Right atrium auricular region (tissue), 2 donors: Measurements from ENCODE around the gene CKS1B. TPM values are rescaled to one million over a fixed set of nuclear protein-coding genes. Genes with fewer than 3 reads are reported as not detected.
A peak's percentile ranks its signal among the peaks of the same experiment; 100 is the strongest.

Experiments used
- DNase-seq: peaks from one replicate; pipeline ENCODE4 v3.0.0-alpha.2; 2019; ENCODE audit warnings: low spot score
- H3K27ac ChIP-seq, 2 donors: fragments of 200-600 bp; sonication (generic); 1 replicate in 1 of 2; 2 replicates in 1 of 2; pipeline ENCODE4 v1.5.1; 2016 to 2019
- H3K27me3 ChIP-seq, 2 donors: fragments of 200-600 bp; sonication (generic); one replicate each; pipeline versions ENCODE4 v1.5.1 to v1.6.0; 2017 to 2019
- H3K36me3 ChIP-seq: fragments of 200-600 bp; sonication (generic); one replicate; pipeline ENCODE4 v1.5.1; 2016
- H3K4me1 ChIP-seq, 2 donors: fragments of 200-600 bp; sonication (generic); one replicate each; pipeline versions ENCODE4 v1.5.1 to v1.6.0; 2017 to 2019
- H3K4me3 ChIP-seq, 2 donors: fragments of 200-600 bp; sonication (generic); 1 replicate in 1 of 2; 2 replicates in 1 of 2; pipeline ENCODE4 v1.5.1; 2017 to 2019; ENCODE audit warnings: mild to moderate bottlenecking in 1 of 2, moderate library complexity in 1 of 2
- H3K9me3 ChIP-seq, 2 donors: fragments of 200-600 bp; sonication (generic); one replicate each; pipeline ENCODE4 v1.5.1; 2019
- CTCF ChIP-seq, 2 donors: fragments of 200-600 bp; sonication (generic); IDR thresholded peaks; one replicate each; pipeline ENCODE4 v1.5.1; 2019; ENCODE audit warnings: antibody characterized with exemption in 2 of 2
- total RNA-seq, 2 donors: library from RNA; depleted of rRNA; stranded (reverse); fragments of >200 nt; gene quantifications; one replicate each; pipeline ENCODE4 v1.1.0, GENCODE V29; 2016

CKS1B gene
- total RNA-seq, 2 donors from 2014 or later, result 20.0 to 23.8 TPM

DNA sequence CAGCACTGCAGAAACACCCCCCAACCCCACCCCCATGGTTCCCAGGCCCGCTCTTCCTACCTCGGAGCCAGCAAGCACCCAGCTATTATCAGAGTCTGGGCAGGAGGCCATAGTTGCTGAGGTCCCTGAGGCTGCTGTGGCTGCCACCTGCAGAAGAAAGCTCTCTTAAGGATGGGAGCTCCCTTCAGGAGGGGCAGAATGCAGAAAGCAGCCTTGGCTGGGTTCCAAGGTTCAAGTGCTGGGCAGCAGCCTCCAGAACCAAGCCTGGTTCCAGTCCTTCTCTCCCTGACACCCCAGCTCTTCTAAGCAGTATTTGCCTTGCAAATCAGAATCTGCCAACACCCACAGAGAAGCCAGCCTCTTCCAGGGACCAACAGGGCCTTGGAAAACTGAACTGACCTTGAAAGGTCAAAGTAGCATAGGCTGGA, 20.9 kb upstream of the CKS1B start:
- peaks cover 0 to 47% of the 10 kb centered on the region in 2 donors for H3K4me1 ChIP-seq
- no peak for DNase-seq
- no peak for TF ChIP-seq CTCF (IDR thresholded peaks at IDR 0.05)
- H3K36me3 ChIP-seq, result peaks cover 12% of the 10 kb centered on the region
- H3K4me3 ChIP-seq, result no peak overlapping the region
- H3K27me3 ChIP-seq, result no peaks in the 10 kb centered on the region
- H3K27ac ChIP-seq, result no peak overlapping the region
- no peaks in the 10 kb centered on the region for H3K9me3 ChIP-seq

DNA sequence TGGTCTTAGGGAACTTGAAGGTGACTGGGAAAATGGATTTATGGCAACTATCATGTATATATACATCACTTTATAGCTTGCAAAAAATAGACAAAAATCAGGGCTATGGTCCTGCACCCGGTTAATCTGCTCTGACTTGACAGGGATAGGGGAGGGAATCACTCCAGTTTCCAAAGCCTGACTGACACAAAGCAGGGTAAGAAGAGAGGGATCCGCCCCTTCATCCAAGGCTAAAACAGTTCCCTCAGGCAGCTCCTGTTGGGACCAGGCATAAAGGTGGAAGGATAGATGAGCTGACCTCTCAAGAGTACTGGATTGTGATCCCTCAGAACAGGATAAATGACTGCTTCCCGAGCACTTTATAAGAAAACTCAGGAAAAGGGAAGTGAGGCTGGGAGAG, 19.9 kb upstream of the CKS1B start:
- Histone ChIP-seq H3K4me1 (peaks cover 0 to 47% of the 10 kb centered on the region in 2 donors), H3K27me3 (no peaks in the 10 kb centered on the region), H3K27ac (no peak overlapping the region), H3K9me3 (no peaks in the 10 kb centered on the region), H3K36me3 (peaks cover 21% of the 10 kb centered on the region), H3K4me3 (no peak overlapping the region)
- DNase-seq, result no peak
- no peak for TF ChIP-seq CTCF (IDR thresholded peaks at IDR 0.05)

GRCh38 chr1:154955039-154955717, 19.3 kb upstream of the CKS1B start:
- H3K27ac ChIP-seq, result peak overlapping the region; percentile 73 to 84
- H3K36me3 ChIP-seq, result peaks cover 22% of the 10 kb centered on the region
- peak overlapping the region; percentile 52 to 60 for H3K4me3 ChIP-seq
- H3K9me3 ChIP-seq, result no peaks in the 10 kb centered on the region
- H3K4me1 ChIP-seq, result peaks cover 0 to 47% of the 10 kb centered on the region in 2 donors
- TF ChIP-seq CTCF (IDR thresholded peaks at IDR 0.05), result no peak
- H3K27me3 ChIP-seq, result no peaks in the 10 kb centered on the region
- DNase-seq, result no peak

GRCh38 chr1:154955718-154956543, 18.6 kb upstream of the CKS1B start, which contains the start of gene PBXIP1:
TSS of gene PBXIP1 (minus strand) at chr1:154956099. CDS start at chr1:154953721, 2,378 bp downstream.
- no peaks in the 10 kb centered on the region for H3K27me3 ChIP-seq
- peak in 1 of 2 donors; percentile 8 for TF ChIP-seq CTCF (IDR thresholded peaks at IDR 0.05)
- no peaks in the 10 kb centered on the region for H3K9me3 ChIP-seq
- peaks cover 0 to 55% of the 10 kb centered on the region in 2 donors for H3K4me1 ChIP-seq
- peak; percentile 89 for DNase-seq
- H3K36me3 ChIP-seq, result peaks cover 21% of the 10 kb centered on the region
- H3K27ac ChIP-seq, result peak within 1 kb of the TSS; percentile 73 to 84
- peak within 1 kb of the TSS; percentile 52 to 60 for H3K4me3 ChIP-seq

DNA sequence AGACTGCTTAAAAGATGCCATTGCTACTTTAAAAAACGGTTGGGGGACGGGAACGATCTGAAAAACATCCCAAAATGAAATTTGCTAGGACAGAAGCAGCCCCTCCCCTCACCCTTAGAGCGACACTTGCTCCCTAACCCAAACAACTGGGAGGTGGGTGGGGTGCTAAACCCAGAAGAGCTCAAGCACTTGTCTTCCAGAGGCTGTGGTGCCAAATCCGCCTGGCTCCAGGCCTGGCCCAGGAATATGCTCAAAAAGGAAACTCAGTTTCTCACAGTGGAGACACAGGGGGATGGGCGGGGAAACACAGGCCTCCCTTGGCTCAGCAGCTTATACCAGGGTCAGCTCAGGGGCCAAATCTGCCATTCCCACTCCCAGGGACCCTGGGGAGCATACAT, 17.9 kb upstream of the CKS1B start:
- DNase-seq, result no peak
- H3K27me3 ChIP-seq, result no peaks in the 10 kb centered on the region
- H3K27ac ChIP-seq, result peak overlapping the region; percentile 73 to 84
- peaks cover 0 to 58% of the 10 kb centered on the region in 2 donors for H3K4me1 ChIP-seq
- peak overlapping the region; percentile 52 to 60 for H3K4me3 ChIP-seq
- peaks cover 15% of the 10 kb centered on the region for H3K36me3 ChIP-seq
- no peak for TF ChIP-seq CTCF (IDR thresholded peaks at IDR 0.05)
- no peaks in the 10 kb centered on the region for H3K9me3 ChIP-seq
